ENCODE measurements around the gene AKR7A2.
A peak's percentile ranks its signal among the peaks of the same experiment; 100 is the strongest.
"Not testable (repeated sequence)": the region's sequence is repeated elsewhere in the genome, so short reads cannot be mapped to it uniquely, and the experiment has no call there.

The AKR7A2 gene

DNA sequence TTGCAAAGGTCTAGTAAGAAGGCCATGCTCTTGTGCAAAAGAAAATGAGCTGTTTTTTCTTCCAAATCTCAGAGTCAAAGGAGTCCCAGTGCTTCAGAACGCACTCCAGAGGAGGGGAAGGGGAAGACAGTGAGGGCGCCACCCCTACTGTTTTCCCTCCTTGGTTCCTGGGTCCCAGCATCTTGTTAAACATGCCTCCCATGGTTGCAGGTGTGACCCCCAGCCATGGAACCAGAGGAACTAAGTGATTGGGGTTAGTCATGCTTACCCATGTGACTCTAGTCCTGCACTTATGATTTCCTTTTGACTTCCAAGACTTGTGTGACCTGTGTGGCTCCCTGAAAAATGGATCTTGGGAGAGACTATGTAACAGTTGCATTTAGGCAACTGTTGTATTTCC lies 17.3 kb downstream of the AKR7A2 start:
- DNase-seq, result no peak

DNA sequence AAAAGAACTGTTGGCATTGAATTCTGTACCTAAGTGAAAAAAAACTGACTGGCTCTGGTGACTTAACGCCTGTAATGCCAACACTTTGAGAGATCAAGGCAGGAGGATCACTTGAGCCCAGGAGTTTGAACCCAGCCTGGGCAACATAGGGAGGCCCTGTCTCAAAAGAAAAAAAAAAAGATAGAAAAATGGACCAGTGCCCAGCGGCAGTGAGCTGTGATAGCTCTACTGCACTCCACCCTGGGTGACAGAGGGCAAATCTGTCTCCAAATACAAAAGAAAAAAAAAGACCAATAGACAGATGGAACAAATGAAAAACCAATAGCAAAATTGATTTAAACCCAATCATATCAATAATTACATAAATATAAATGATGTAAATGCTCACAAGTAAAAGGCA lies 22.7 kb downstream of the AKR7A2 start:
- no peak for DNase-seq

DNA sequence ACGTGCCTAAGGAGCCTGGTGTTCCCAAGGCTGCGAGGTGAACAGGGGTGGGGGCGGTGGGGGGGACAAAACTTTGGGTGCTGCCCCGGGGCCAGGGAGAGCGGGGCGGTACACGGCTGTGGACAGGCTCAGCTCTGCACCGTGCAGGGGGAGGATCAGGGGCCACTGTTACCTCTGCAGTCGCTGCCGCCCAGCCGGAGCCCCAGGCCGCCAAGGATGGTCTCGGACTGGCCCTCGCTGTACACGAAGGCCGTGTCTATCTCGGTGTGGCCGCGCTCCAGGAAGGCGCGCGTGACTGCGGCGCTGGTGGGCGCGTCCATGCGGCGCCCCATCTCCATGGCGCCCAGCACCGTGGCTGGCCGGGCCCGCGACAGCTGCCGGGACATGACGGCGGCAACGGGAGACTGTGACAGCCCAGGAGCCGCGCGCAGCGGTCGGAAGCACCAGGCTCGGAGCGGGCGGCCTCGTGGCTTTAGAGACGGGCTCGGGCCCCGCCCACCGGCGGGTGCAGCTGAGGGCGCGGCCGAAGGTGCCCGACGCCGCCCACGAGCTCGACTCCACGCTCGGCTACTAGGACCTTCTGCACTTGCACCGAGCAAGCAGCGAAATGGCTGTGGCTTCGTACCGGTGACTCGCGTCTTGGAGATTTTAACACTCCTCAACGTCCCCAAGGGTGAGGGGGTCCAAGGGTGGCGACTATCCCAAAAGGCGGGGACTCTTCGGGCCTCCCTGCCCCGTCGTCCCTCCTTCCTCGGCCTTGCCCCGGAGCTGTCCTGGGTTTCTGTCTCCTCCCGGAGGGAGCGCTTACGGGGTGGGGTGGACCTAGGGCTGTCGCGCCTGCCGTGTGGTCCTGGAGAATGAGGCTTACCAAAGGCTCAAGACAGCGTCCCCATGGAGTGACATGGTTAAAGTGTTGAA lies 23.4 kb downstream of the AKR7A2 start, which contains the start of gene AKR7A3:
Gene AKR7A3, minus strand, starts transcription at position 447 of the 918 bp plus-strand sequence. Its CDS starts 61 bp downstream, at position 386.
- DNase-seq, result peak; percentile 67

DNA sequence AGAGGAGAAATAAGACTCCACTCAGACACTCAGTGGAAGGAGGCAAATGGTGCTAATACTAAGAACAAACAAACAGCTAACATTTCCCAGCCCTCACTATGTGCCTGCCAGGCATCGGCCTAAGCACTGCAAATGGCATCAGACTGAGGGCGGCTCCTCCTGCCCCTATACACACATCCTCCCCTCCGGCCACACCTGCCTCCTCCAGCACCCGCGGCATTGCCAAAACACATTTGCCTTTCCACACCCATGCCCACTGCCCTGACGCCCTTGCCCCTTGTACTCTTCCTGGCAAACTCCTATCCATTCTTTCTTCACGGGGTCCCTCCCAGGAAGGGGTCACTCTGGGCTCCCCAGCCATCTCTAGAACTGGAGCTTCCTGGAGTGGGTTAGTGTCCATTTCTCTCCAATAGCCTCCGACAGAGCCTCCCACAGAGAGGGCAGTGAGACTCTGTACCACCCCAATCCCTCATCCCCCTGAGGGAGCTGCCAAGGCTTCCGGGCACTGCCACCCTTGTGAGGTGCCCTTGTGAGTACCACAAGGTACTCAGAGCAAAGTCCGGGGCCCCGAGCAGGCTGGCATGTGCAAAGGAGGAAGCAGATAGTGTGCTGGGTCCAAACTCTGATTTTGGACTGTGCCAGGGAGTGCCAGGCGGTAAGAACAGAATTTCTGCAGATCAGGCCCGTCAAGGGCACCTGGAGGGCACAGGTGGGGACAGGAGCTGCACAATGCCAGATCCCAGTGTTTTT lies 24.3 kb downstream of the AKR7A2 start:
- DNase-seq, result no peak

DNA sequence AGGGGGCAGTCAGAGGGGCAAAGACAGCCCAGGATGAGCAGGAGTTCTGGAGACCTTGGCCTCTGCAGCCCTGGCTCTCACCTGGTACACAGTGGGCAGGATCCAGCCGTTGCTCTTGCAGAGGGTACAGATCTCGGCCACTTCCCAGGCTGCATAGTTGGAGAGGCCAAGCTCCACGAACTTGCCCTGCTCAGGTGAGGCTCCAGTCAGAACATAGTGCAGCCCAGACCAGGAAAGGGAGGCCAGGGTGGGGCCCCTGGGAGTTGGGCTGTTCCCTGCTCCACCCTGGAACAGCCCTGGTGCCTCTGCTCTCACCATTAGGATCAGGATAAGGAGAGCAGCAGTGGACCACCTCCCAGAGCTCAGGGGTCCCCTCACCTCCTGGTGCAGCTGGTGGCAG lies 26.1 kb downstream of the AKR7A2 start:
- DNase-seq, result not testable (repeated sequence)

DNA sequence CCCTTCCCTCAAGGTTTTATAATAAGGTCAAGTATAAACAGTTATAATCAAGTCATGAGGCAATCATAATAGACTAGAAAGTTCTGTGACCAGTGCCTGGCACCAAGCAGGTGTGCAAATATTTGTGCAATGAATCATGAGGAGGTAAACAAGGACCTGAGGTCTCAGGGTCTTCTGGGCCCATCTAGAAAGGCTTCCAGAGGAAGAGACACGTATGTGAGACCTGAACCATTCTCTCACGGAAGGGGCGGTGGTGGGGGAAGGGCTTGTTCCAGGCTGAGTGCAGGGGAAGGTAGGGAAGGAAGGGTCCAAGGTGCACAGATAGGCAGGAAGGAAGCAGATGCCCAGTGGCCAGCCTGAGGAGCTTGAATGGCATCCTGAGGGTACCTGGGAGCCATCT lies 26.6 kb downstream of the AKR7A2 start:
- not testable (repeated sequence) for DNase-seq

DNA sequence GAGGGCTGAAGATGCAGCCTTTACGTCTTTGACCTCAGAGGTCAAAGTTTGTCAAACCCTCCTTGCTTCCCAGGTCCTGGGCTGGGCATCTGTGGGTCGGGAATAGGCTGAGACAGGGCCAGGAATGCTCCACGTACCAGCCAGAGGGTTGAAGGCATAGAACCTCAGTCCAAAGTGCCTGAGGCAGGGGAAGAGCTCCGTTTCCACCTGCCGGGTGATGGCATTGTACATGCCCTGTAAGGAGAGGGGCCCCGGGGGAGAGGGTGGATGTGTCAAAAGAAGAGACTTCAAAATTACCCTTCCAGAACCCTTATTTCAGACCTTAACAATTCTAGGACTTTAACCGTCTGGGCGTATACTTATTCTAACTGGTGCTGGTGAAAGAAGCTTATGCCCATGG lies 27.1 kb downstream of the AKR7A2 start:
- DNase-seq, result no peak

DNA sequence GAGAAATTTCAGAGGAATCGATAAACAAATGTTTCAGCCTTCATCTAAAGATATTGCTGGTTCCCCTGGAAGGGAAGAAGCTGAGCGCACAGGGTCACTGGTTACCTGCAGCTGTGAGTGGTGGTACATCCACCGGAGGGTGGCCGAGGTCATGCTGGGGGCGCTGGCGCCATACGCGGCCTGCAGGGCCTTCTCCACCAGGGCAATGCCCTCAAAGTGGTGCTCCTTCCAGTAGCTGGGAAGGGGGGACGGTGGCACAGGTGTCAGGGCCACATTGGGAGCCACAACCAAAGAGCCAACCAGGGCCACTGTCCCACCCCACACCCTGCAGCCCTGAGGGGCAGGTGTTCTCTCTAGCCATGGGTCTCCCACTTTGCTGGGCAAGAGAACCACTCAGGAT lies 28.1 kb downstream of the AKR7A2 start:
- no peak for DNase-seq

DNA sequence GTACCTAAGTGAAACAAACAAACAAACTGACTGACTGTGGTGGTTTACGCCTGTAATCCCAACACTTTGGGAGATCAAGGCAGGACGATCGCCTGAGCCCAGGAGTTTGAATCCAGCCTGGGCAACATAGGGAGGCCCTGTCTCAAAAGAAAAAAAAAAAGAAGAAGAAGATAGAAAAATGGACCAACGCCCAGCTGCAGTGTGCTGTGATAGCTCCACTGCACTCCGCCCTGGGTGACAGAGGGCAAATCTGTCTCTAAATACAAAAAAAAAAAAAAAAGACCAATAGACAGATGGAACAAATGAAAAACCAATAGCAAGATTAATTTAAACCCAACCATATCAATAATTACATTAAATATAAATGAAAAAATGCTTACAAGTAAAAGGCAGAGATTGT lies 37.3 kb downstream of the AKR7A2 start:
- no peak for DNase-seq

DNA sequence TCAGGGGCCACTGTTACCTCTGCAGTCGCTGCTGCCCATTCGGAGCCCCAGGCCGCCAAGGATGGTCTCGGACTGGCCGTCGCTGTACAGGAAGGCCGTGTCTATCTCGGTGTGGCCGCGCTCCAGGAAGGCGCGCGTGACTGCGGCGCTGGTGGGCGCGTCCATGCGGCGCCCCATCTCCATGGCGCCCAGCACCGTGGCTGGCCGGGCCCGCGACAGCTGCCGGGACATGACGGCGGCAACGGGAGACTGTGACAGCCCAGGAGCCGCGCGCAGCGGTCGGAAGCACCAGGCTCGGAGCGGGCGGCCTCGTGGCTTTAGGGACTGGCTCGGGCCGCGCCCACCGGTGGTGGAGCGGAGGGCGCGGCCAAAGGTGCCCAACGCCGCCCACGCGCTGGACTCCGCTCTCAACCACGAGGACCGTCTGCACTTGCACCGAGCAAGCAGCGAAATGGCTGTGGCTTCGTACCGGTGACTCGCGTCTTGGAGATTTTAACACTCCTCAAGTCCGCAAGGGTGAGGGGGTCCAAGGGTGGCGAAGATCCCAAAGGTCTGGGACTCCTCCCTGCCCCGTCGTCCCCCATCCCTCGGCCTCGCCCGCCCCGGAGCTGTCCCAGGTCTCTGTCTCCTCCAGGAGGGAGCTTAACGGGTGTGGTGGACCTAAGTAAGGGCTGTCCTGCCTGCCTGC lies 38.0 kb downstream of the AKR7A2 start:
- DNase-seq, result not testable (repeated sequence)

DNA sequence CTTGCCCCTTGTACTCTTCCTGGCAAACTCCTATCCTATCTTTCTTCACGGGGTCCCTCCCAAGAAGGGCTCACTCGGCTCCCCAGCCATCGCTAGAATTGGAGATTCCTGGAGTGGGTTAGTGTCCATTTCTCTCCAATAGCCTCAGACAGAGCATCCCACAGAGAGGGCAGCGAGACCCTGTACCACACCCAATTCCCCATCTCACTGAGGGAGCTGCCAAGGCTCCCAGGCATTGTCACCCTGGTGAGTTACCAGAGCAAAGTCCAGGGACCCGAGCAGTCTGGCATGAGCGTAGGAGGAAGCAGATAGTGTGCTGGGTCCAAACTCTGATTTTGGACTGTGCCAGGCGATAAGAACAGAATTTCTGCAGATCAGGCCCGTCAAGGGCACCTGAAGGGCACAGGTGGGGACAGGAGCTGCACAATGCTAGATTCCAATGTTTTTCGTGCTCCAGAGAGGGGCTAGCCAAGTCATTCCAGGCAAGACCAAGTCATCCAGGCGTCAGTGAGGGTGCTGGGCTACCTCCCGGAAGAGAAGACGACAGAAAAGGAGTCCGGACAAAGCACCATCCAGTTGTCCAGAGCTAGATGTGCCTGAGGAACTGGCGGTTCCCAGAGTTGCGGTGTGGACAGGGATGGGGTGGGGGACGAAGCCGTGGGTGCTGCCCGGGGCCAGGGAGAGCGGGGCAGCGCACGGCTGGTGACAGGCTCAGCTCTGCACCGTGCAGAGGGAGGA lies 38.7 kb downstream of the AKR7A2 start:
- no peak for DNase-seq

DNA sequence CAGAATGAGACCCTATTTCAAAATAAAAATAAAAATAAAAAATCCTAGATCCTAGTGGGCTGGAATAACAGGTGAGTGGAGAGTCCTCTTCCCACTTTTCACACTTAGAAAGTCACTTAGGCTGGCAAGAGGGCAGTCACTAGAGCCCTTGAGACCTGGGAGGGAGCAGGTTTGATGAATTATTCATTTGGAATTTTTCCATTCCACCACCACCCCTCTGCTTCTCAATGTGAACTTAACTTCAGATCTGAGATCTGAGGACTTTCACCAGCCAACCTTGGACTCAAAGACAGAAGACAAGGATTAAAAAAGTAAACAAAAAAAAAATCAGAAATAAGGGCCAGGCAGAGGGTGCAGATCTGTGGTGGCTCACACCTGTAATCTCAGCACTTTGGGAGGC lies 39.9 kb downstream of the AKR7A2 start:
- no peak for DNase-seq

DNA sequence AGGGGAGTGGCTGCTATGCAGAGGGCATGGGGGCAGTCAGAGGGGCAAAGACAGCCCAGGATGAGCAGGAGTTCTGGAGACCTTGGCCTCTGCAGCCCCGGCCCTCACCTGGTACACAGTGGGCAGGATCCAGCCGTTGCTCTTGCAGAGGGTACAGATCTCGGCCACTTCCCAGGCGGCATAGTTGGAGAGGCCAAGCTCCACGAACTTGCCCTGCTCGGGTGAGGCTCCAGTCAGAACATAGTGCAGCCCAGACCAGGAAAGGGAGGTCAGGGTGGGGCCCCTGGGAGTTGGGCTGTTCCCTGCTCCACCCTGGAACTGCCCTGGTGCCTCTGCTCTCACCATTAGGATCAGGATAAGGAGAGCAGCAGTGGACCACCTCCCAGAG lies 41.6 kb downstream of the AKR7A2 start:
- DNase-seq, result not testable (repeated sequence)

DNA sequence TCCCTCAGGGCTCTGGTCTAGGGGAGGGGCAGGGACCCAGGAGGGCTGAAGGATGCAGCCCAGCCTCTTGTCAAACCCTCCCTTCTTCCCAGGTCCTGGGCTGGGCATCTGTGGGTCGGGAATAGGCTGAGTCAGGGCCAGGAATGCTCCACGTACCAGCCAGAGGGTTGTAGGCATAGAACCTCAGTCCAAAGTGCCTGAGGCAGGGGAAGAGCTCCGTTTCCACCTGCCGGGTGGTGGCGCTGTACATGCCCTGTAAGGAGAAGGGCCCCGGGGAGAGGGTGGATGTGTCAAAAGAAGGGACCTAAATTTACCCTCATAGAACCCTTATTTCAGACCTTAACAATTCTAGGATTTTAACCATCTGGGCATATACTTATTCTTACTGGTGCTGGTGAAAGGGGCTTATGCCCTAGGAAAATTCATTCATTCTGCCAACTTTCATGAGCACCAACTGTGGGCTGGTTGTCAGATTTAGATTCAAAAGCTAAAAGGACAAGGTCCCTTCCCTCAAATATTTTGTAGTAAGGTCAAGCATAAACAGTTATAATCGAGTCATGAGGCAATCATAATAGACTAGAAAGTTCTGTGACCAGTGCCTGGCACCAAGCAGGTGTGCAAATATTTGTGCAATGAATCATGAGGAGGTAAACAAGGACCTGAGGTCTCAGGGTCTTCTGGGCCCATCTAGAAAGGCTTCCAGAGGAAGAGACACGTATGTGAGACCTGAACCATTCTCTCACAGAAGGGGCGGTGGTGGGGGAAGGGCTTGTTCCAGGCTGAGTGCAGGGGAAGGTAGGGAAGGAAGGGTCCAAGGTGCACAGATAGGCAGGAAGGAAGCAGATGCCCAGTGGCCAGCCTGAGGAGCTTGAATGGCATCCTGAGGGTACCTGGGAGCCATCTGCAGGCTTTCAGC lies 42.3 kb downstream of the AKR7A2 start:
- not testable (repeated sequence) for DNase-seq

DNA sequence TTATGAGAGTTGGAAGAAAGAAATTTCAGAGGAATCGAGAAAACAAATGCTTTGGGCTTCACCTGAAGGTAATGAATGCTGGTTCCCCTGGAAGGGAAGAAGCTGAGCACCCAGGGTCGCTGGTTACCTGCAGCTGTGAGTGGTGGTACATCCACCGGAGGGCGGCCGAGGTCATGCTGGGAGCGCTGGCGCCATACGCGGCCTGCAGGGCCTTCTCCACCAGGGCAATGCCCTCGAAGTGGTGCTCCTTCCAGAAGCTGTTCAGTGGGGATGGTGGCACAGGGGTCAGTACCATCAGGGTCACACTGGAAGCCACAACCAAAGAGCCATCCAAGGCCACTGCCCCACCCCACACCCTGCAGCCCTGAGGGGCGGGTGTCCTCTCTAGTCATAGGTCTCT lies 43.5 kb downstream of the AKR7A2 start:
- no peak for DNase-seq

DNA sequence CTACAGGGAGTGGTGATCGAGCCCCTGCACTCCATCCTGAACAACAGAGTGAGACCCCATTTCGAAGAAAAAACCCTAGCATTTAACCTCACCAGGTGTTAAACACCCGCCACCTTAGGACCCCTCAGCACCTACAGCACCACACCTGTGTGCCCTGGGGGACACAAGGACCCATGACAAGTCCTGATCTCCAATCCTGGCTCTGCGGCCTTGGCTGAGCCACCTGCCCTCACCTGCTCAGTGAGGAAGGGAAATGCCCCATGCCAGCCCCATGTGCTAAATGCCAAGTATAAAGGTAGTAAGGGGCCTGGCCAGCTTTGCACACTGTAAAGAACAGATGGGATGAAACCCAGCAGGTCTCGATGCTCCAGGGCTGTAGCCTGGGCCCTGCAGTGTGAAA lies 49.2 kb downstream of the AKR7A2 start:
- no peak for DNase-seq

DNA sequence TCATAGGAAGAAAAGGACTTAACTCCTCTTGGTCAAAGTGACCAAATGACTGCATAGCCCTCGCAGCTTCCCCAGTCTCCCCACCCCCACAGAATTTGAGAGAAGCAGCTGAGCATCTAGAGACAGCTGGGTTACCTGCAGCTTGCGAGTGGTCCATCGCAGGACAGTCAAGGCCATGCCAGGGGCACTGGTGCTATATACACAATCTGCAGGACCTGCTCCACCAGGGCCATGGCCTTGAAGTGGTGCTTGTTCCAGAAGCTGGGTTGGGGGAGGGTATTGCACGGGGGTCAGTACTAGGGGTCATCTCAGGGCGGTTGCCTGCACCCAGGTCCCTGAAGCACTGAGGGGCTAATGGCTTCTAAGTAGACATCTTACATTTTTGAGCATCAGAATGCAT lies 49.9 kb downstream of the AKR7A2 start:
- DNase-seq, result no peak

DNA sequence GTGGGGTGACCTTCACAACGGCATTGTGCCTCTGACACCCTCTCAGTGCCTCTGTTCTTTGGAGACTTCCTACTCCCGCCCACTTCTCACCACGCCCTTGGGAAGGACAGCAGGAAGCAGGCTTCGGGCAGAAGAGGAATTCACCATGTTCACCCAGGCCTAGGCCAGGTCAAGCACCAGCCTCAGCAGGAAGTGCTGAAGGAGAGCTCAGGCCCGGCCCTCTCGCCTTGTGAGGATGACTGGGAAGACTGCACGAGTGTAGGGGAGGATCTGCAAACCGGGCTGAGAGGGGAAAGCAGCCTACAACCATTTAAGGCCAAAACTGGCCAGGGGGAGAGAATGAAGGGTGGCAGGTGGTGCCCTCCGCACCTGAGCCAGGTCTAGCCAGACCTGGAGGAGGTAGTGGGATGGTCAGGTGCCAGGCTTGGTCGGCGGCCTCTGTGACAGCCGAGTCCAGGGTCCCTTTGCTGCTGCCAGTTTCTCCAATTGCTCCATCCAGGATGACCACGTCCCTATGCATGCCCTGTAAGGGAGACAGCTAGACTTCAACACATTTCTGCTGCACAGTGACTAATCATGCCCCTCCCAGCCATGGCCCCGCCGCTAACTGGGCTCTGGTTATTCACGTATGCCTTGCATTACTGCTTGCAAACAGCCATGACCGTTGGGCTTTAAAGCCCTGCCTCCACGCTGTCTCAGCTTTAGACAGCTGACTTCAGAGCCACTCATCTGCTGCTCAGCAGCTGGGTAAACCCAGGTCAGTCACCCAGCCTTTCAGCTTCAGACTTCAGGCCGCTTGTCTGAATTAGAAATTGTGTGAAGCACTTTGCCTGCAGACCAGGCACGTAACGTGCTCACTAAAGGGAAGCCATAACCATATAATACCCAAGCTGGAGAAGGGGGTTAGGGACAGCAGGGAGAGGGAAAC lies 51.5 kb downstream of the AKR7A2 start:
- DNase-seq, result no peak

DNA sequence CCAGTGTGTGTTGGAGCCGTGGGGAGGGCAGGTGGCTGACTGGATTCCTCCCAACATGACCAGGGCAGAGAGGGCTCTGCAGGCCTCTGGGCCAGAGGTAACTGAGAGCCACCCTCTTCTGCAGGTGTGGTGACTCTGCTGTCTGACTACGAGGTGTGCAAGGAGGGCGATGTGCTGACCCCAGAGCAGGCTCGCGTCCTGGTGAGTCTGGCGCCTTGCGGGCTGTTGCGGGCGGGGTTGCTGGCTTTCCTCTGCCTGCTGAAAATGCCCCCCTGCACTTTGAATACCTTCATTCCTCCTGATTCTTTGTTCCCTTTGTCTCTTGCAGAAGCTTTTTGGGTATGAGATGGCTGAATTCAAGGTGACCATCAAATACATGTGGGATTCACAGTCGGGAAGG lies 53.6 kb downstream of the AKR7A2 start:
- DNase-seq, result no peak

DNA sequence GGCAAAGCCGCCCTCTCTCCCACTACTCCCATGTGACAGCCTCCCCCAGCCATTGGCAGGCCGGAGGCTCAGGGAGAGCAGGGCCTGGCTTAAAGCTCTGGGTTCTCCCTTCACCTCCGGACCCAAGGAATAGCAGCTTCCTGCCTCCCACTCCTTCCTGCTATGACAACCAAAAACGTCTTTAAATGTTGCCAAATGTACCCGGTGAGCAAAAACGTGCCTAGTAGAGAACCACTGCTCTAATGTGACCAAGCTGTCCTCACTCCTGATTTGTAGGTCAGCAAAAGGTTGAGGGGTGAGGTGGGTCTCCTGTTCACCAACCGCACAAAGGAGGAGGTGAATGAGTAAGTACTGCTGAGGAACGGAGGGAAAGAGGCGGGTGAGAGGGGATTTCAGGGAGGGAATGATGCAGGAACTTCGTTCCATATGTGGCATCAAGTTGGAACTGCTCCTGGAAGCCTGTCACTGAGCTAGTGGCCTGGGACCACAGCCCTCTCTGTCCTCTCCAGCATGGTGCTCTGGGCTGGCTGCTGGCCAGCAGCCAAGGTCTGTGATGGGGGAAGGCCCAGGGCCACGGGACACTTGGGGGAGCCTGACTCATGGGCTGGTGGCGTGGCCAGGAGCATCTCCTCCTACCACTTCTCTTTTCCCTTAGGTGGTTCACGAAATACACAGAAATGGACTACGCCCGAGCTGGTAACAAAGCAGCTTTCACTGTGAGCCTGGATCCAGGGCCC lies 54.6 kb downstream of the AKR7A2 start:
- no peak for DNase-seq
